Muscle of leg (tissue), 11 donors: ENCODE measurements around the gene RRP7A. TPM values are rescaled to one million over a fixed set of nuclear protein-coding genes. Genes with fewer than 3 reads are reported as not detected.

Experiments used
- DNase-seq: peaks from one replicate; pipeline ENCODE4 v3.0.0; 2013
- H3K27ac ChIP-seq: one replicate; pipeline ENCODE4 v1.5.1; 2013; ENCODE audit warnings: mild to moderate bottlenecking, low read length, control low read depth
- H3K27me3 ChIP-seq: one replicate; pipeline ENCODE4 v1.6.1; 2013; ENCODE audit warnings: low read length; ENCODE audit not compliant: control insufficient read depth, insufficient read depth
- H3K36me3 ChIP-seq: one replicate; pipeline ENCODE4 v1.6.1; 2013; ENCODE audit warnings: low read length; ENCODE audit not compliant: control insufficient read depth, insufficient read depth
- H3K4me1 ChIP-seq: one replicate; pipeline ENCODE4 v1.6.1; 2013; ENCODE audit warnings: low read length; ENCODE audit not compliant: control insufficient read depth, insufficient read depth
- H3K4me3 ChIP-seq: one replicate; pipeline ENCODE4 v1.5.1; 2013; ENCODE audit warnings: low read length, control low read depth
- H3K9me3 ChIP-seq: replicated peaks from 2 replicates; pipeline ENCODE4 v1.6.1; 2013; ENCODE audit warnings: low read depth, low read length; ENCODE audit not compliant: control insufficient read depth
- WGBS: methylation state at CpG from one replicate; pipeline ENCODE4 v1.1.5; 2013; ENCODE audit warnings: missing lambda C conversion rate; ENCODE audit not compliant: insufficient coverage; 5-methylcytosine and 5-hydroxymethylcytosine counted together
- polyA plus RNA-seq, 8 donors: library from polyadenylated mRNA; unstranded; fragments of 120-200 nt; gene quantifications; one replicate each; pipeline versions ENCODE4 v1.2.1 to v1.2.3, GENCODE V29; 2013; ENCODE audit warnings: inconsistent platforms in 1 of 8, low replicate concordance in 1 of 8; ENCODE audit not compliant: insufficient read length in 8 of 8, insufficient read depth in 1 of 8
- total RNA-seq: library from RNA; stranded (reverse); fragments of 120-200 nt; gene quantifications from one replicate; pipeline ENCODE4 v1.2.4, GENCODE V29; 2013

The RRP7A gene
- total and polyA plus RNA-seq, 9 donors, result 17.9 to 33.8 (median 21.9) TPM

DNA sequence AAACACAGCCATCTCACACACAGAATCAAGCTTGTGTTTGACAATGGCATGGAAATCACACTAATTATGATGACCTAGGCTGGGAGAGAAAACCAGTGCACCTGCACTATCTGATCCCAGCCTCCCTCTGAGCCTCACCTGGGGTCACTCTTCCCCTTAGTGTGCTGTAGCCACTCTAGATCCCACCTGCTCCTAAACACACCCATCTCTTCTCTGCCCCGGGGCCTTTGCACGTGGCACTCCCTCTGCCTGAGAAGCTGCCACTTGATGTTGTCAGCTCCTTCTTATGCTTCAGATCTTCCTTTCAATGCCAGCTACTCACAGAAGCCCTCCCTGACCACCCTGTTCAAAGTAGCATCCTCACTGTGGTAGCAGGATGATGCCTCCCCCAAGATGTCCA, 44.5 kb downstream of the RRP7A start:
- Histone ChIP-seq H3K4me1 (no peaks in the 10 kb centered on the region), H3K9me3 (no peaks in the 10 kb centered on the region), H3K36me3 (no peaks in the 10 kb centered on the region), H3K27ac (no peak overlapping the region), H3K4me3 (no peak overlapping the region), H3K27me3 (peaks cover 5% of the 10 kb centered on the region)
- WGBS, result 100% methylated on average over 2 of the region's 2 CpGs
- DNase-seq, result no peak

DNA sequence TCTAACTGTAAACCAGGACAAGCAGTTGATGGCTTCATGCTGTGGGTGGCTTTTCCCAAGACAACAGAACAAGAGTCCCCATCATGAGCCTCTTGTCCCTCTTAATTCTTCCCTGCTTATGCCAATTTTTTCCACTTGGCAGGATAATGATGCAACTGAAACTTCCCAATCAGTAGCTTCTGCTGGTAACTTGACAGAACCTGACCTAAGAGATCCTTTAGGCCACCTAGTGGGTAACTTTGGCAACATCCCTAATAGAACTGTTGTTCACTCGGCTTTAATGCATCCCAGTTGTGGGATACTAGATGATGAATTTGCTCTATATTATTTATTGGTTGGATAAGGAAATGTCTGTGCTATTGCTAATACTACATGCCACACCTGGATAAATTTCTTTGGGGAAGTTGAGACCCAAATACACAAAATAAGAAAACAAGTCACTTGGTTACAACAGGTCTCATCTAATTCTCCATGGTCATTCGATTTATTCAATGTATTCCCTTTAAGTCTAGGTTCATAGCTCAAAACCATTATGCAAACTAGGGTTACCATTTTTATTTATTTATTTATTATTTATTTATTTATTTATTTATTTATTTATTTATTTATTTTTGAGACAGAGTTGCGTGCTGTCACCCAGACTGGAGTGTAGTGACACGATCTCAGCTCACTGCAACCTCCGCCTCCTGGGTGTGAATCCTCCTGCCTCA, 46.0 kb downstream of the RRP7A start:
- 100% methylated on average over 2 of the region's 5 CpGs for WGBS
- DNase-seq, result peak; percentile 54
- H3K4me3 ChIP-seq, result no peak overlapping the region
- H3K36me3 ChIP-seq, result no peaks in the 10 kb centered on the region
- no peak overlapping the region for H3K27ac ChIP-seq
- H3K9me3 ChIP-seq, result no peaks in the 10 kb centered on the region
- peaks cover 9% of the 10 kb centered on the region for H3K27me3 ChIP-seq
- H3K4me1 ChIP-seq, result no peaks in the 10 kb centered on the region

DNA sequence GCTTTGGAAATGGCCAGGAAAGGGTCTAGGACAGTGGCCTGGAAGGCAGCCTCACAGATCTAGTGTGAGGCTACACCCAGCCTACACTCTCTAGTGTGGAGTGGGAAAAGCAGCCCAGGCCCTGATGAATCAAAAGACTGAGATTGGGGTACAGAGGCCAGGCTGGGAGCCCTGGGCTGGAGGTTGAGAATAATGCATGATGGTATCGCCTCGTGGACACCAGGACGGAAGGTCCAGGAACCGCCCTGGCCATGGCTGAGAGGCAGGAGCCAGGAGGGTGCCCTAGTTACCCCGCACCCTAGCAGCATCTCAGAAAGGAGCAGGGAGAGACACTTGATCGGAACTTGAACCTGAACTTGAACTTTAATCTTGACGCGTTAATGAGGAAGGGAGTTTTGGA, 46.9 kb downstream of the RRP7A start:
- no peak for DNase-seq
- H3K9me3 ChIP-seq, result no peaks in the 10 kb centered on the region
- H3K4me1 ChIP-seq, result no peaks in the 10 kb centered on the region
- H3K27ac ChIP-seq, result no peak overlapping the region
- H3K4me3 ChIP-seq, result no peak overlapping the region
- no peaks in the 10 kb centered on the region for H3K36me3 ChIP-seq
- WGBS, result 88% methylated on average over 7 of the region's 8 CpGs
- peaks cover 9% of the 10 kb centered on the region for H3K27me3 ChIP-seq

DNA sequence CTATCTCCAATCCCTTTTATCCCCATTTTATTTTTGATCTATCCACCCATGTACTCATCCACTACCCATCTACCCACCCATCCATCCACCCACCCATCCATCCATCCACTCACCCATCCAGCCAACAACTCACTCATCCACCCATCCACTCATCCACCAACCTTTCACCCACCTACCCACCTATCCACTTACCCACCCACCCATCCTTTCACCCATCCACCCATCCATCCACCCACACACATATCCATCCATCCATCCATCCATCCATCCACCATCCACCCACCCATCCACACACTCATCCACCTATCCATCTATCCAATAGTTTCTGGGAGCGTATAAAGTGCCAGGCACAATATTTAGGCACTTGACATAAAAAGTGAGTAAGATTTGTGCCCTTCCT, 48.2 kb downstream of the RRP7A start:
- H3K27ac ChIP-seq, result no peak overlapping the region
- no peak for DNase-seq
- H3K4me3 ChIP-seq, result no peak overlapping the region
- H3K9me3 ChIP-seq, result no peaks in the 10 kb centered on the region
- no peaks in the 10 kb centered on the region for H3K4me1 ChIP-seq
- H3K36me3 ChIP-seq, result no peaks in the 10 kb centered on the region
- WGBS, result no CpG with 5 or more reads among the region's 1 CpG
- H3K27me3 ChIP-seq, result peaks cover 9% of the 10 kb centered on the region

DNA sequence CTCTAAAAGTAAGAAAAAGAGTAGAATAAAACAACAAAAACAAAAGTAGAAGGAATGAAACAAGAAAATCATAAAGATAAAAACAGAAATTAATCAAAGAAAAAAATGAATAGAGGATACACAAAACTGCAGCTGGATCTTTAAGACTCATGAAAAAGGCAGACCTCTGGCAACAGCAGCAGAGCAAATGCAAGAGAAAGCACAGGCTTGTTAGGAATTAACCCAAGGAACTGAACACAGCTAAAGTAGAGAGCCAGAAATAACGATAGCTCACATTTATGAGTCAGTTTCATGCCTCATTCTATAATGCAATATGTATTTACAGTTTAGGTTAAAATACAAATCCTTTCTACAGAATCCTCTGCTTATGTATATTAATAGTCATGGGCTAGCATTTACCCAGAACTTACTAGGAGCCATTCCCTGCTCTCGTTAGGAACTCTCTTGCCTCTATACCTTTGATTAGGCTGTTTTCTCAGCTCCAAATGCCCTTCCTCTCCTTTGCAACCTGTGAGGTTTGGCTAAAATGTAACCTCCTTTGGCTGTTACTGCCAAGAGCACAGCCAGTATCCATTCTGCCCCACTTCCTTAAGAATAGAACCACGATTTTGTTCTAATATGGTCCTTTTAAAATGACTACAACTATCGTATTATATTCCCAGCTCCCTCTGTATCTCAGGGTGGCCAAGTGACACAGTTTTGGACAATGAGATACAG, 49.1 kb downstream of the RRP7A start:
- no peak overlapping the region for H3K4me3 ChIP-seq
- no CpG with 5 or more reads among the region's 4 CpGs for WGBS
- peaks cover 9% of the 10 kb centered on the region for H3K27me3 ChIP-seq
- H3K27ac ChIP-seq, result no peak overlapping the region
- peak; percentile 69 for DNase-seq
- H3K36me3 ChIP-seq, result no peaks in the 10 kb centered on the region
- H3K9me3 ChIP-seq, result no peaks in the 10 kb centered on the region
- no peaks in the 10 kb centered on the region for H3K4me1 ChIP-seq

DNA sequence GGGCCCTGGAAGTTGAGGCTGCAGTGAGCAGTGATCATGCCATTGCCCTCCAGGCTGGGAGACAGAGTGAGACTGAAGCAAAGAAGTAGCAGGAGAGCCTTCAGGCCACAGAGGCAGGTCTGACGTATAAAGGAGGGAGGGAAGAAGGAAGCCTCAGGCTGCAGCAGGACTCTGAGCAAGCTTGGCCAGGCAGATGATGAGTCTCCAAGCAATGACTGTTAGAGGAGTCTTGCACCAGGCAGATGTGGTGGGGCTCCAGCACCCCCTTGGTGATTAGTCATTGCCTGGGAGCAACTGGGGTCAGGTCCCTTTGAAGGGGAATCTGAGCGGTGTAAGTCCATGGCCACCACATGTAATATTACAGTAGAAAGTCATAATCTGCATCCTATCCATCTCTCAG, 50.8 kb downstream of the RRP7A start:
- no peak overlapping the region for H3K27ac ChIP-seq
- no peaks in the 10 kb centered on the region for H3K36me3 ChIP-seq
- WGBS, result 45% methylated on average over 1 of the region's 2 CpGs
- H3K27me3 ChIP-seq, result peaks cover 6% of the 10 kb centered on the region
- H3K4me3 ChIP-seq, result no peak overlapping the region
- DNase-seq, result no peak
- H3K4me1 ChIP-seq, result no peaks in the 10 kb centered on the region
- no peaks in the 10 kb centered on the region for H3K9me3 ChIP-seq

DNA sequence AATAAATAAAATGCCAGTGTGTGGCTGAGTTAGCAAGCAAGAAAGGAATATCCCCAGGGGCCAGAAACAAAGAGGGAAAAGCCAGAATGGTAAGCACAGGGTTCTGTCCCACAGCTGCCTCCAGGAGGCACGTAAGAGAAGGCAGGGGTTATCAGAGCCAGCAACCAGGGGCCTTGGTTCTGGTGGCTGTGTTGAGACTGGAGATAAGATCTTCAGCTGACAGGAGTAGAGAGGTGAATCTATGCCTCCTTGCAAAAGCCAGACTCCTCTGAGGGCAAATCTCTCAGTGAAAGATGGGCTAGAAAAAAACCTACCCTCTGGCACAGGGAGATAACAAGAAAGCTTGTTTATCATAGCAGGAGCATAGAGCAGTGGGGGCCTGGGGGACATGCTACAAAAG, 57.6 kb downstream of the RRP7A start:
- Histone ChIP-seq H3K4me1 (no peaks in the 10 kb centered on the region), H3K27me3 (peaks cover 41% of the 10 kb centered on the region), H3K9me3 (no peaks in the 10 kb centered on the region), H3K36me3 (no peaks in the 10 kb centered on the region), H3K4me3 (no peak overlapping the region), H3K27ac (no peak overlapping the region)
- DNase-seq, result no peak
- 30% methylated on average over 1 of the region's 1 CpG for WGBS

DNA sequence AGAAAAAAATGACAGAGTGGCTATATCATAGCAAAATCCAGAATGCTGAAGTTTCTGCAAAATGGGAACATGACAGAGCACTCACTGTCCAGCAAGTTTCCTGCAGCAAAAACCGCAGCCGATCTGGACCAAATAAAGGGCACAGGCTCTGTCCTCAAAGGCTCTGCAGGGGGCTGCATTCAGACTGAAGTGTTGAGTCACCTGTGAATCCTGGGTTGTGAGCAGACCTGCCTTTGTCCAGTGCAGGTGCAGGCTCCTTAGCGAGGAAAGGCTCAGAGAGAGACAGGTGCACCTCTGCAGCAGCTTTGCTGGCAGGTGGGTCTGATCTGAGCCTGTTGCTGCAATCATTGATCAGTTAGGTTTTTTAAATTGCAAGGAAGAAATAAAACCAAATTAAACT, 58.1 kb downstream of the RRP7A start:
- H3K36me3 ChIP-seq, result no peaks in the 10 kb centered on the region
- H3K9me3 ChIP-seq, result no peaks in the 10 kb centered on the region
- no peaks in the 10 kb centered on the region for H3K4me1 ChIP-seq
- DNase-seq, result no peak
- H3K27me3 ChIP-seq, result peaks cover 41% of the 10 kb centered on the region
- H3K4me3 ChIP-seq, result no peak overlapping the region
- no peak overlapping the region for H3K27ac ChIP-seq
- WGBS, result 65% methylated on average over 2 of the region's 3 CpGs

Other genes with a start within 250 kb of the RRP7A start
- 13.7 TPM for gene TCF20, start 249.1 kb downstream of the RRP7A start, total RNA-seq
- 10 to 100 TPM in 4 of 8 donors, 1 to 10 TPM in 4; 6.7 to 15.6 (median 10.0) TPM for gene TCF20, start 249.1 kb downstream of the RRP7A start, polyA plus RNA-seq
- gene NFAM1, start 87.4 kb downstream of the RRP7A start, total RNA-seq, result 0.62 TPM
- gene NFAM1, start 87.4 kb downstream of the RRP7A start, polyA plus RNA-seq, result 1 to 10 TPM in 4 of 8 donors, under 1 TPM in 4; 0.70 to 1.2 (median 1.0) TPM
- gene SERHL2, start 34.2 kb upstream of the RRP7A start, total RNA-seq, result 2.4 TPM
- gene SERHL2, start 34.2 kb upstream of the RRP7A start, polyA plus RNA-seq, result 1 to 10 TPM; 2.0 to 4.4 (median 3.0) TPM
- gene POLDIP3, start 95.1 kb upstream of the RRP7A start, total RNA-seq, result 32.8 TPM
- gene POLDIP3, start 95.1 kb upstream of the RRP7A start, polyA plus RNA-seq, result 10 to 100 TPM; 49.6 to 68.5 (median 57.7) TPM
- 0.66 TPM for gene ATP5MGL, start 120.8 kb upstream of the RRP7A start, total RNA-seq
- gene ATP5MGL, start 120.8 kb upstream of the RRP7A start, polyA plus RNA-seq, result under 1 TPM in 1 of 8 donors, not detected in 7; 0.26 TPM
- 53.2 TPM for gene CYB5R3, start 129.6 kb upstream of the RRP7A start, total RNA-seq
- gene CYB5R3, start 129.6 kb upstream of the RRP7A start, polyA plus RNA-seq, result 100 to 1,000 TPM; 142 to 177 (median 160) TPM
- 17.0 TPM for gene A4GALT, start 201.1 kb upstream of the RRP7A start, total RNA-seq
- gene A4GALT, start 201.1 kb upstream of the RRP7A start, polyA plus RNA-seq, result 10 to 100 TPM; 20.0 to 29.8 (median 24.7) TPM